Large intestine (tissue), 3 donors: Measurements from ENCODE around the gene DR1. TPM values are rescaled to one million over a fixed set of nuclear protein-coding genes. Genes with fewer than 3 reads are reported as not detected.

Experiments
- DNase-seq, 2 donors: peaks; one replicate each; pipeline versions ENCODE4 v3.0.0 to v3.0.0-alpha.2; 2013
- H3K27ac ChIP-seq: one replicate; pipeline ENCODE4 v1.5.1; 2013; ENCODE audit warnings: low read length
- H3K27me3 ChIP-seq: 2 replicates; pipeline ENCODE4 v1.6.1; 2013; ENCODE audit warnings: low read length; ENCODE audit not compliant: control insufficient read depth, insufficient read depth
- H3K36me3 ChIP-seq: 2 replicates; pipeline ENCODE4 v1.6.1; 2013; ENCODE audit warnings: low read length; ENCODE audit not compliant: control insufficient read depth, insufficient read depth
- H3K4me1 ChIP-seq: one replicate; pipeline ENCODE4 v1.6.1; 2013; ENCODE audit warnings: low read length; ENCODE audit not compliant: control insufficient read depth, insufficient read depth
- H3K4me3 ChIP-seq: one replicate; pipeline ENCODE4 v1.5.1; 2013; ENCODE audit warnings: low read length
- H3K9me3 ChIP-seq: one replicate; pipeline ENCODE4 v1.6.1; 2013; ENCODE audit warnings: mild to moderate bottlenecking, low read depth, low read length, moderate library complexity; ENCODE audit not compliant: control insufficient read depth
- WGBS: methylation state at CpG from one replicate; pipeline ENCODE4 v1.1.5; 2013; ENCODE audit warnings: low lambda C conversion rate; ENCODE audit not compliant: insufficient coverage; 5-methylcytosine and 5-hydroxymethylcytosine counted together
- polyA plus RNA-seq: library from polyadenylated mRNA; unstranded; fragments of 120-200 nt; gene quantifications from one replicate; pipeline ENCODE4 v1.2.1, GENCODE V29; 2013

Gene DR1
- polyA plus RNA-seq, 1 donor: 42.1 TPM

- Histone ChIP-seq H3K9me3 (no peaks in the 10 kb centered on the region), H3K27me3 (no peaks in the 10 kb centered on the region), H3K4me3 (no peak overlapping the region), H3K36me3 (peaks cover 2% of the 10 kb centered on the region), H3K4me1 (no peaks in the 10 kb centered on the region), H3K27ac (no peak overlapping the region)
- WGBS: no CpG with 5 or more reads among the region's 1 CpG
- peak; percentile 10 to 37 for DNase-seq
Measured at GRCh38 chr1:93321720-93322119, 24.0 kb upstream of the DR1 start.

DNA sequence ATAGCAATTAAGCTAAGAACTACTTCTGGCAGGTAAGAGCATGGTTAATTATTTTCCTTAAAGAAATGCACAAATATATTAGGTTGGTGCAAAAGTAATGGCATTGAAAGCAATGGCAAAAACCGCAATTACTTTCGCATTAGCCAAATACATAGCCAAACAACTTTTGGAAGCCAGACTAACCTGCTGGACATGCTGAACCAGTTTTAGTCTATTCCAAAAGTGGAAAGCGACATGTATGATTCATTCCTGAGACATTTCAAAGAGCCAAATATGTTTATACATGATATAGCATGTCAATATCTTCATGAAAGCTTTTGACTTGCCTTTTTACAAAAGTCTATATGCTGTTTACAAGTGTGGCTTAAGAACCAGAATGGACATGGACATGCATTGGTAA is 23.4 kb upstream of the DR1 start:
- H3K9me3 ChIP-seq: no peaks in the 10 kb centered on the region
- no peaks in the 10 kb centered on the region for H3K27me3 ChIP-seq
- peaks cover 2% of the 10 kb centered on the region for H3K36me3 ChIP-seq
- no peak overlapping the region for H3K27ac ChIP-seq
- no CpG with 5 or more reads among the region's 3 CpGs for WGBS
- no peaks in the 10 kb centered on the region for H3K4me1 ChIP-seq
- no peak overlapping the region for H3K4me3 ChIP-seq
- DNase-seq: no peak

- peaks cover 2% of the 10 kb centered on the region for H3K36me3 ChIP-seq
- H3K27me3 ChIP-seq: no peaks in the 10 kb centered on the region
- no peak for DNase-seq
- H3K4me1 ChIP-seq: no peaks in the 10 kb centered on the region
- no peak overlapping the region for H3K27ac ChIP-seq
- WGBS: no CpG with 5 or more reads among the region's 3 CpGs
- H3K4me3 ChIP-seq: no peak overlapping the region
- no peaks in the 10 kb centered on the region for H3K9me3 ChIP-seq
Measured at GRCh38 chr1:93323185-93323820, 22.4 kb upstream of the DR1 start.

- H3K4me3 ChIP-seq: no peak overlapping the region
- no peak overlapping the region for H3K27ac ChIP-seq
- H3K9me3 ChIP-seq: no peaks in the 10 kb centered on the region
- no peaks in the 10 kb centered on the region for H3K36me3 ChIP-seq
- WGBS: 75% methylated on average over 2 of the region's 8 CpGs
- H3K27me3 ChIP-seq: no peaks in the 10 kb centered on the region
- DNase-seq: peak in 1 of 2 donors; percentile 29
- no peaks in the 10 kb centered on the region for H3K4me1 ChIP-seq
Measured at GRCh38 chr1:93324486-93325464, 20.9 kb upstream of the DR1 start.

DNA sequence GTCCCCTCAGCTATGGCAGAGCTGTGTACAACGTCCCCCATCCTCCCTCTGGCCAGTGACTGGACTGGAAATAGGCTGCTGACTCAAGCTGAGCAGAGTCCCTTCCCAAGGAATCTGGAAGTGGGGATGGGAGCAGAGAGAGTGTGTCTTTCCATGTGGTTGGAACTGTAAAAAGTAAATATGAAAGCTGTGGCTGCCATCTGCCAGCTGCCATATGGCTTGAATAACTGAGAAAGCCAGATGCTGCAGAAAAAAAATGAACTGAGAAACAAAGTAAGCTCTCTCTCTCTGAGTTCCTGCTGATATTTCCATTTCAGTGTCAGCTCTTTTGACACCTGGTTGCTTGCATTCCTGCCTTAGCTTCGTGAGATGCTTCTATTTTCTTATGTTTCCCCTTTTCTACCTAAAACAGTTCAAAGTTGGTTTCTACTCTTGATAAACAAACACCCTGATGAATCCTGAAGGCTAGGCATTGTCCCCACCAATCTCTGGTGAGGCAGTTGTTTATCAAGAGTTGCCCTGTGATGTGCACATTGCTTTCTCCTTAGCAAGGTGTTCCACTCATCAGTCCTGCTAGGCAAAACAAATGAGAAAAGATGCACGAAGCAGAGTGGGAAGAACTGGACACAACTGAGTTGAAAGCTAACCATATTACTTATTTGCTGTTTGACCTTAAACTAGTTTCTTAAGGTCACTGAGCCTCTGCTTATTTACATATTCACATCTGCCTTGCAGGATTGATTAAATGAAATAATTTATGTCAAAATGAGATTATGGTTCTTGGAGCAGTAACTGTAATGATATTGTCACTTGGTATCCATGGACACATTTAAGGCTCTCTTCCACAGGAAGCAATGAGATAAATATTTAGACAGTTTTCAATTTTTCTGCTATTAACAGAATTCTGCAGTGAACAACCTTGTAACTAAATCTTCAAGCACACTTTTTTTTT is 16.6 kb upstream of the DR1 start:
- Histone ChIP-seq H3K4me3 (no peak overlapping the region), H3K27ac (no peak overlapping the region), H3K4me1 (no peaks in the 10 kb centered on the region), H3K27me3 (no peaks in the 10 kb centered on the region), H3K9me3 (no peaks in the 10 kb centered on the region), H3K36me3 (no peaks in the 10 kb centered on the region)
- DNase-seq: peak; percentile 19 to 57
- 40% methylated on average over 1 of the region's 3 CpGs for WGBS

GRCh38 chr1:93330196-93330595 is 15.5 kb upstream of the DR1 start:
- H3K27ac ChIP-seq: no peak overlapping the region
- no peaks in the 10 kb centered on the region for H3K27me3 ChIP-seq
- H3K4me3 ChIP-seq: no peak overlapping the region
- no peaks in the 10 kb centered on the region for H3K4me1 ChIP-seq
- H3K36me3 ChIP-seq: no peaks in the 10 kb centered on the region
- H3K9me3 ChIP-seq: no peaks in the 10 kb centered on the region
- WGBS: no CpG with 5 or more reads among the region's 1 CpG
- no peak for DNase-seq

DNA sequence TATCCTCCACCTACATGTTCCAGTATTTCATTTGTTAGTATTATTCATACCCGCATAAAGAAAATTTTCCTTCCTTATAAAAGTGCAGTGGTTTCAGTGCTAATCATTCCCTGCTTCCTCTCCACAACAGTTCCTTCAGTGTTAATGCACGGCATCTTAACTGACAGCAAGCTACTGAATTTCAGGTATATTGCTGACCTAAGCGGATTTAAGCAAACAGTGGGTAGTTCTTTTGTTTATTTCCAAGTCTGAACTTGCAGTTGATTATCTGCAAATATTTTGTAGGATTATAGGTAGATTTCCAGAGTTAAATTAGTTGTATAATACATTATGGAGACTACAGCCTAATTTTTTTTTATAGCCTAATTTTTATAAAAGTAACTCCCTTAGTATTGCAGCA is 15.1 kb upstream of the DR1 start:
- no peaks in the 10 kb centered on the region for H3K4me1 ChIP-seq
- H3K9me3 ChIP-seq: no peaks in the 10 kb centered on the region
- no peaks in the 10 kb centered on the region for H3K27me3 ChIP-seq
- H3K36me3 ChIP-seq: no peaks in the 10 kb centered on the region
- H3K4me3 ChIP-seq: no peak overlapping the region
- no peak overlapping the region for H3K27ac ChIP-seq
- DNase-seq: no peak
- WGBS: 90% methylated on average over 2 of the region's 3 CpGs

DNA sequence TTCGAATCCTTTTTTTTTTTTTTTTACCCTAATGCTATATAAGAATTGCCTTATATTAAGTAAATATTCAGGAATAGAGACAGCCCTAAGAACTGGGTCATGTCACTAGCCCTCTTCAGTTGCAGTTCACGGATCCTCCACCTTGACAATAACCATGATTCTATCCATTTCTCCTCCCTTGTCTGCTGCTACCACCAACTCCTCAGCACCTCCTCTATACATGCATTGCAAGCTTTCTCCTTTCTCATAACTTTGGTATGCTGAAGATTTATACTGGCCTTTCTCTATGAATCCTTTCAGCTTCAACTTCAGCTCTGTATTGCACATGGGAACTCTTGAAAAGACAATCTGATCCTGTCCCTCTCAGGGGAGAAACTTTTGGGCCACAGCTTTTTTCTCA is 14.3 kb upstream of the DR1 start:
- DNase-seq: no peak
- WGBS: no CpG with 5 or more reads among the region's 2 CpGs
- H3K4me3 ChIP-seq: no peak overlapping the region
- H3K27ac ChIP-seq: no peak overlapping the region
- no peaks in the 10 kb centered on the region for H3K27me3 ChIP-seq
- no peaks in the 10 kb centered on the region for H3K36me3 ChIP-seq
- no peaks in the 10 kb centered on the region for H3K9me3 ChIP-seq
- H3K4me1 ChIP-seq: no peaks in the 10 kb centered on the region

GRCh38 chr1:93332368-93332767 is 13.3 kb upstream of the DR1 start:
- H3K9me3 ChIP-seq: no peaks in the 10 kb centered on the region
- no peak overlapping the region for H3K27ac ChIP-seq
- no peaks in the 10 kb centered on the region for H3K36me3 ChIP-seq
- H3K4me1 ChIP-seq: no peaks in the 10 kb centered on the region
- no CpG with 5 or more reads among the region's 1 CpG for WGBS
- no peak for DNase-seq
- no peaks in the 10 kb centered on the region for H3K27me3 ChIP-seq
- no peak overlapping the region for H3K4me3 ChIP-seq
